GM19397 (cell line): ENCODE measurements around the gene DMRTB1.
"Not testable (repeated sequence)": the region's sequence is repeated elsewhere in the genome, so short reads cannot be mapped to it uniquely, and the experiment has no call there.

Experiments
- ATAC-seq: cut with Tn5 transposase; IDR thresholded peaks from one replicate; pipeline ENCODE4 v1.9.1; 2021; ENCODE audit warnings: mild to moderate bottlenecking, moderate library complexity; ENCODE audit not compliant: unreplicated experiment

Gene DMRTB1

DNA sequence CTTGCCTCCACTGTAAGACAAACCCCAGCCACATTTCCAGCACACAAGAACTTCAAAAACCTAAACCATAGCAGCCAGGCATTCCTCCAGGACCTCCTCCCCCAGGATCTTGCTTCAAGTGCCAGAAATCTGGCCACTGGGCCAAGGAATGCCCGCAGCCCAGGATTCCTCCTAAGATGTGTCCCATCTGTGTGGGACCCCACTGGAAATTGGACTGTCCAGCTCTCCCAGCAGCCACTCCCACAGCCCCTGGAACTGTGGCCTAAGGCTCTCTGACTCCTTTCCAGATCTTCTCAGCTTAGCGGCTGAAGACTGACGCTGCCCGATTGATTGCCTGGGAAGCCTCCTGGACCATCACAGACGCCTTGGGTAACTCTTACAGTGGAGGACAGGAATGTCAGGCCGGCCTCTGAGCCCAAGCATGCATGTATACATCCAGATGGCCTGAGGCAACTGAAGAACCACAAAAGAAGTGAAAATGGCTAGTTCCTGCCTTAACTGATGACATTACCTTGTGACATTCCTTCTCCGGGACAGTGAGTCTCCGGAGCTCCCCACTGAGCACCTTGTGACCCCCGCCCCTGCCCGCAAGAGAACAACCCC, 24.7 kb upstream of the DMRTB1 start:
- not testable (repeated sequence) for ATAC-seq

DNA sequence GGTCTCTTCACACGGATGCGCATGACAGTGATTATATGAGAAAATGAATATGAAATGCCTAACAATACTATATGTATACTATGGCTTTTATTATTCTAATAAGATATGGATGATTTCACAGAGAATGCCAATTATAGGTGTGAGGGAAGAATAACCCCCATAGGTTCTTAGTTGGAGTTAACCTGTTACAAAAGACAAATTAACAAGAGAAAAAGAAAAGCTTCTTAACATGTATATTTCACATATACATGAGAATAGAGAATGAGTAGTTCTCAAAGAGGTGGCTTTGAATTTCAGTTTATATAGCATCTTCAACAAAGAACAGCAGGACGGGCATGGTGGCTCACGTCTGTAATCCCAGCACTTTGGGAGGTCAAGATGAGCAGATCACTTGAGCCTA, 24.0 kb upstream of the DMRTB1 start:
- no peak for ATAC-seq

DNA sequence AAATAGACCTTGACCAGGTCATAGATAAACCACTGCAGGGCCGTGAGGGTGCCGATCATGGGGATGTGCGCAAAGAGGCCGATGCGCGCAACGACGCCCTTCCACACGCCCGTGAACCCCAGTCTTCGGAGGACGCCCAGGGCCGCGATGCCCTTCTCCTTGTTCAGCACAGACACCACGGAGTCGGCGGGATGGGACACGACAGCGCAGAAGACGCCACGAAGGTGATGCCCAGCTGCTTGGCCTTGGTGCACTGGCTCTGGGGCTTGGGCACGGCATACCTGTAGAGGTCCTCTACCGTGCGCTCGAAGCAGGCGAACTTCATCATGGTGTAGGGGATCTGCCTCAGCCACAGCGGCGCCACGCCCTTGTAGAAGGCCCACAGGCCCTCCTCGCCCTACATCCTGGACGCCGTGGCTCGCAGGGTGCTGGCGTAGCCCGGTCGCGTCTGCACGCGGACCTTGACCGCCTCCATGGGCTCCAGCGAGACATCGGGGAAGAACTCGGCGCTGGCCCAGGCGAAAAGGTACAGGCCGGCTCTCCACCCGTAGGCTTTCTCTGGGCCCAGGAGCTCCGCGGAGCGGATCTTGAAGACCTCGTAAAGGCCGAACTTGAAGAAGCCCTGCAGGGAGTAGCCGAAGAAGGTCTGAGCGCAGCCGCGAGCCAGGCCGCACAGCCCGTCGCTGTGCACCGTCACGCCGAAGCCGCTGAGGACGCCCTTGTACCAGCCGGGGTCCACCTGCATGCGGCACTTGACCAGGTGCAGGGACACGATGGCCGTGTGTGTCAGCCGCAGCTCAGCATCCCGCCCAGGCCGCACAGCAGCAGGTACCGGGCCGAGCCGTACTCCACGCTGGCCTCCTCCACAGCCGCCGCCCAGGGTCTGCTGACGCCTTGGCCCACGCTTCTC, 20.5 kb upstream of the DMRTB1 start:
- no peak for ATAC-seq

DNA sequence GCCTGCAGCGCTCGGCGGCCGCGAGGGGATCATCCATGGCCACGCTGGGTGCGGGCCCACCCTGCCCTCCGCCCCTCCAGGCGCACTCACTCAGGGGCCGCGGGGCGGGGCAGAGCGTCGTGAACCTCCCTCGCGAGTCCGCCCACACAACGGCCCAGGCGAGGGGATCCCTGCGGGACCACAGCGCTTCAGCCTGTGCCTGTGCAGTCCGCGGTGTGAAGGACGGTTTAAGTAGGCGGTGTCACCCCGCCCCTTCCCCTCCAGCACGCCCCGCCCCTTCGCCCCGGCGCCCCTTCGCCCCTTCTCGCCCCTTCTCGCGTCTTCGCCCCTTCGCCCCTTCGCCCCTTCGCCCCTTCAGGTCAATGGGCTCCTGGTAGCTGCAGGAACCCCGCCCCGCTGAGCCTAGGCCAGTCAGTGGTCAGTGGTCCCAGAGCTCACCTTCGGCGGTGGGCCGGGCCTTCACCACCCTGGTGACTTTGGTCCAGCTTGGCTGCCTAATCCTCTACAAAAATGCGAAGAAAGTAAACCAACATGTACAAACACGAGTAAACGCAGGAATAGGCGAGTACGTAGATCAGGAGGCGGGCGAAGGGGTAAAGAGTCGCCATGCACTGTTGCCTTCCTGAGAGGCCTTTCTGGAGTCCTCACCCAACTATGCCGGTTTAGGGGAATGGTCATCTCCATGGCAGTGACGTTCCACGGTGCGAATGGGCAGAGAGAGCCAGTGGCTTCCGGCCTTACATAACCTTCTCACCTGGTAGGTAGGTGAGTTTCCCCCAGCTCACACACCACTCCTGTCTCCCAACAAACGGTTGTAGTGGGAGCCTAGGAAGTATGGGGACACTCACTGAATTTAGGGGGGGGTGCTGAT, 19.6 kb upstream of the DMRTB1 start:
- no peak for ATAC-seq

GRCh38 chr1:53440633-53441032, 18.6 kb upstream of the DMRTB1 start:
- no peak for ATAC-seq

DNA sequence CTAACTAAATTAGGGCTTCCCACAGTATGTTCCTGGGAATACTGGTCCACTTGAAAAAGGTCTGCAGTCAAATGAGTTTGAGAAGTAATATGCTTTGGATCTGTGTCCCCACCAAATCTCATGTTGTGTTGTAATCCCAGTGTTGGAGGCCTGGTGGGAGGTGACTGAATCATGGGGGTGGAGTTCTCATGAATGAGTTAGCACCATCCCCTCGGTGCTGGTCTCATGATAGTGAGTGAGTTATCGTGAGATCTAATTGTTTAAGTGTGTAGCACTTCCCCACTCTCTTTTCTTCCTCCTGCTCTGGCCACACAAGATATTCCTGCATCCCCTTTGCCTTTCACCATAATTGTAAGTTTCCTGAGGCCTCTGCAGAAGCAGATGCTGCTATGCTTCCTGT, 16.9 kb upstream of the DMRTB1 start:
- no peak for ATAC-seq

- ATAC-seq: no peak
Measured at GRCh38 chr1:53446051-53446450, 13.1 kb upstream of the DMRTB1 start.

DNA sequence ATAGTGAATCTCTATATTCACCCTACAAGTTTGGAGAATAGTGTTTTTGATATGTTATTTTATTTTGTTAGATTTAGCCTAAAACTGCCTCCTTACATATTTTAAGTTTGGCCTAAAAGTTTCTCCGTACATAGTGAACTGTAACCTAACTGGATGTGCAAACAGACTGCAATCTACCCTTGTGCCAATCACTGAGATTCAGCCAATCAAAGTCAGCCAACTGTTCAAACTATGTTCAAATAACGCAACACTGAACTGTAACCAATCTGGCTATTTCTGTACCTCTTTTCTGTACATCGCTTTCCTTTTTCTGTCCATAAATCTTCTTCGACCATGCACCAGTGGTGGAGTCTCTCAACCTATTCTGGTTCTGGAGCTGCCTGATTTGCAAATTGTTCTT, 11.8 kb upstream of the DMRTB1 start:
- ATAC-seq: no peak

DNA sequence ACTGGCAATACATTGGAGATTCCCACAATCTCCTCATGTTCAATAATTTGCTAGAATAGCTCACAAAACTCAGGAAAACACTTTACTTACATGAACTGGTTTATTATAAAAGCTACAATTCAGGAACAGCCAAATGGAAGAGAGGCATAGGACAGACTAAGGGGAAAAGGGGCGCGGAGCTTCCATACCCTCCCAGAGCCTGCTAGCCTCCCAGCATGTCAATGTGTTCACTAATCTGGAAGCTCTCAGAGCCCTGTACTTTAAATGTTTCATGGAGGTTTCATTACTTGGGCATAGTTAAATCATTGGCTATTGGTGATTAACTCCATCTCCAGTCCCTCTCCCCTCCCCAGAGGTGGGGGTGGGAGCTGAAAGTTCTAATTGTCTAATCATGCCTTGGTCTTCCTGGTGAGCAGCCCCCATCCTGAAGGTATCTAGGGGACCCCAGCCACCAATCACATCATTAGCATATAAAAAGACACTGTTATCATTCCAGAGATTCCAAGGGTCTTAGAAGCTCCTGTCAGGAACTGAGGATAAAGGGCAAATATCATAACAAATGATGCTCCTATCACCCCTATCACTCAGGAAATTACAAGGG, 10.9 kb upstream of the DMRTB1 start:
- no peak for ATAC-seq

DNA sequence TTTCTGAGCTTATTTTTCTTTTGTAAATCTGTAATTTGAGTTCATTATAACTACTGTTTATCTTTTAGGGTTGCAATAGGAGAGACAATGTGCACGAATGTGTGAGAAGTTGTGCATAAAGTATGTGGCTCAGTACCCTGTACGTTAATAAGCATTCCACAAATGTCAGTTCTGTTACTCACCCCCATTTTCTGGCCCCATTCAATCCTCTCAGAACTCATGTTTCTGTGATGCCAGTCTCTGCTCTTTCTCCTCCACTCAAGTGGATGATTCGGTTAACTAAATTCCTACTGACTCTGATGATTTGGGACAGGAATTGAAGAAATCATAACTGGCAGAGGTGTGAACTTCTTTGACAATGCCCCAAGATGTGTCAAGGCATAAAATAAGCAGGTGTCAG, 10.2 kb upstream of the DMRTB1 start:
- no peak for ATAC-seq

- ATAC-seq: no peak
Measured at GRCh38 chr1:53449693-53450092, 9.5 kb upstream of the DMRTB1 start.

DNA sequence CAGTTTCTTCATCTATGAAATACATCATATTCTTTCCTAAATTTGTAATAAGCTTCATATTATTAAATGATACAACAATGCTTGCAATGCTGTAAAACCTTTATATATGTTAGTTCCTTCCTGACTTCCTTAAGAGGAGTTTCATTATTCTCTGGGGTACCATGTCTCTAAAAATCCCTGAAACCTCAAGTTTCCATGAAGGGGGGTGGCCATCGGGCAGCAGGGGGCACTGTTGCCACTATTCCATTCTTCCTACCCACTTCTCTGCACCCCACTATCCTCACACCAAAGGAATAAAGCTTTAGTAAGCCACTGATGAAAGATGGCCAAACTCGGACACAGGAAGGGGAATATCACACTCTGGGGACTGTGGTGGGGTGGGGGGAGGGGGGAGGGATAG, 9.0 kb upstream of the DMRTB1 start:
- ATAC-seq: no peak

DNA sequence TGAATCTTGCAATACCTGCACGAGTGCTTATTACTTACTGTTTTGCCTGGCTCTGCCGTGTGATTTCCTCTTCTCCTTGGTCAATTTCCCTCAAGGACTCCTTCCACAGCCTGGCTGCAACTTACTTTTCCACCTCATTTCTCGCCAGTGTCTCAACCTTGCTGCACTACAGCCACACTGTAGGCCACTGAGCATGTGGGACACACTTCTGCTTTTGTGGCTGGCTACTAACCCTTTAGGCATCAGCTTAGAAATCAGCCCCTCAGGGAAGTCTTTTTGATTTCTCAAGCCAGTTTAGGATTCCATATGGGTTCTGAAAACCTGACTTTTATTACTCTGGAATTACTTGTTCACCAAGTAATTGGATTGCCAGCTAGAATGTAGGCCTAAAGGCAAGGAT, 5.2 kb upstream of the DMRTB1 start:
- ATAC-seq: no peak

DNA sequence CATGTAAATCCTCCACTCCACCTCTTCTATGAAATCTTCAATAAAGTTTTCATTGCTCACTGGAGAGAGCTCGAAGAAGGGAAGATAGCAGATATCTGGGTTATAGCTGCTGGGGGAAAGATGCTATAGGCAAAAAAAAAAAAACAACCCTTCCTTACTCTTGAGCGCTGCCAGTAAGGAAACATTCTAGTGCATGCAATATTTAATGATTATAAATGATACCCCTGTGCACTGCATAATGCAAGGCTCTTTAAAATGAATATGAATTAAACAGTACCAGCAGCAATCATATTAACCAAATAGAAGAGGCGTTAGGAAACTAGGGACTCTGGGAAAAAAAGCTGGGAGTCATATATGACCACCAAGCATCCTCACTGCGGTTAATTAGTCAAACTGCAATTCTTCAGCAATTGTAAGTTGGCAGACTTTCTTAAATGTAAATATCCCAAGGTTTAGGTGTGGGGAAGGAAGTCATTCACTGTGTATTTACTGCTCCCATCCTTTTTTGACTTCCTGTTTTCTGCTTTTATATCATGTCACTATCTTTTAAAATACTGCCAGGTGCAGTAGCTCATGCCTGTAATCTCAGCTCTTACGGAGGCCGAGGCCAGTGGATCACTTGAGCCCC, 3.7 kb upstream of the DMRTB1 start:
- ATAC-seq: no peak

- no peak for ATAC-seq
Measured at GRCh38 chr1:53458634-53459033, 565 bp upstream of the DMRTB1 start.

- no peak for ATAC-seq
Measured at GRCh38 chr1:53460211-53460634, 1.0 kb downstream of the DMRTB1 start.

- no peak for ATAC-seq
Measured at GRCh38 chr1:53460666-53461322, 1.6 kb downstream of the DMRTB1 start.

DNA sequence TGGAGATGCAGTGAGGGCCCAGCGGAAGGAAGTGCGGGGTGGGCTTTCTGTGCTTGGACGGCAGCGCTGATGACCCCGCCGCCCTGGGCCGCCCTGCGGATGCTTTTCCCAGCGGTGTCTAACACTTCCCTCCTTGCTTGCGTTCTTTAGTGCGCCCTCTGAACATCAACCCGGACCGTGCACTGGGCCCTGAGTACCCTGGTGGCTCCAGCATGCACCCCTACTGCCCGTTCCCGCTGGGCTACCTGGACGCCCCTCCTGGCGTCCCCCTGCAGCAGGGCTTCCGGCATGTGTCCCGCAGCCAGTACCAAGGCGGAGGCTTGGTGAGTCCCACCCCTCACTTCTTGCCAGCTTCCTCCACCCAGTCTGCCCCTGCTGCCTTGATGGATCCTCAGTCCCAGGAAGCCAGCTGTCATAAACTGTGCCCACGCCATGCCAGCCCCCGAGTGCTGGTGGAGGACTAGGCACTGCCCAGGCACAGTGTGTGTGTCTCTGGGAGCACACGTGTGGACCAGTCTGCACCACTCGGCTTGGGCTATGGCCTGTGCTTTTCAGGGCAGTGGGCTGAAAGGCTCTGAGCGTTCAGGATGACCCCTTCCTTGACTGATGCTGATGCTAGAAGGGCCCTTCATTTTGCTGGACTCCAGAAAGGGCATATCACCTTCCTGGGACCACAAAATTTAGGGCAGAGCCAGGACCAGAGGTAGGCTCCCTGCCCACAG, 2.3 kb downstream of the DMRTB1 start:
- no peak for ATAC-seq

DNA sequence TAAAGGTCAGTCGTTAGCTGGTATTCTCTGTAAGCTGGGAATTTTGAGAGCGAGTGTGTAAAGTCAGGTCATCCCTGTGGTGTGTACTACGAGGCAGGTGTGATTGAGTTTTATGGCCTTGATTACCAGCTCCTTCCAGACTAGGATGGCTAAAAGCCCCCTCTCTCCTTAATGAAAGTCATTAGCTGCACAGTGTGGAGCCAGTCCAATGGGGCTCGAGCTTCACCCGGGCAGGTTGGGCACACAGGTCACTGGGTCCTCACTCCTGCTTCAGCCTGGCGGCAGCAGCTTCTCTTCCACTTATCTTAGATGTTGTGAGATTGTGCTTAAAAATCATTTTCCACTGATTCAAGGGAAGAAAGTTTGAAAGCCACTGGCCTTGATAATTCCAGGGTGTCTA, 3.0 kb downstream of the DMRTB1 start:
- no peak for ATAC-seq
